Esophagus squamous epithelium (tissue), 4 donors: Measurements from ENCODE around the gene IGFBP5.
A peak's percentile ranks its signal among the peaks of the same experiment; 100 is the strongest.

Source experiments
- CTCF ChIP-seq, 6 experiments: fragments of 450-650 bp in 4 of 6; fragments of 200-600 bp in 2 of 6; sonication (generic) in 2 of 6; IDR thresholded peaks; one replicate each; pipeline ENCODE4 v1.5.1; 2016 to 2019; ENCODE audit warnings: antibody characterized with exemption in 6 of 6, mild to moderate bottlenecking in 4 of 6, moderate library complexity in 4 of 6
- POLR2A ChIP-seq, 4 donors: fragments of 450-650 bp; IDR thresholded peaks; one replicate each; pipeline ENCODE4 v1.6.1; 2017; ENCODE audit warnings: antibody characterized with exemption in 4 of 4, mild to moderate bottlenecking in 4 of 4, moderate library complexity in 3 of 4

DNA sequence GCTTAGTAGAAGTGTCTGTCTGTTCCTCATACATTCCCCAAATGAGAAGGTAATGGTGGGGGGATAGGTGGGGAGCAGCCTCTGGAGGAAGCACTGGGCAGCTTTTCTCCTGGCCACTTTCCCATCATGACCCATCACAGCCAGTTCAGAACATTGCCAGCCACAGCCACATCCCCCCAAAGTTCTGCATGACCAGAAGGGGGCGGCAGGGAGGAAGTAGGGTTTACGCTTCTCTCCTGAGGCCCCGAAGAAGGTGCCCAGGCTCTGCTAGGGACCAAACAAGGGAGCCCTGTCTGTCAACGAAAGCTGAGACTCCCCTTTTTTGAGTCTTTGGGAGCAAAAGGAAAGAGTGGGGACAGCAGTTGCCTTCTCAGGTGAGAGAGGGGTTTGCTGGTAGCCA, 7.7 kb downstream of the IGFBP5 start:
- TF ChIP-seq CTCF (IDR thresholded peaks at IDR 0.05): peak in 2 of 6 experiments; percentile 14 to 16
- no peak for TF ChIP-seq POLR2A (IDR thresholded peaks at IDR 0.05)
